Smooth muscle cell (in vitro differentiated cells): Measurements from ENCODE around the gene NXPE3. TPM values are rescaled to one million over a fixed set of nuclear protein-coding genes. Genes with fewer than 3 reads are reported as not detected.

Source experiments
- DNase-seq: peaks from one replicate; lab custom pipeline; 2025; ENCODE audit not compliant: unreplicated experiment; lab: John Stamatoyannopoulos, UW
- H2AFZ ChIP-seq: fragments of 200-600 bp; sonication (generic); 2 replicates; pipeline ENCODE4 v1.6.0; 2016; ENCODE audit warnings: antibody characterized with exemption, low read depth, mild to moderate bottlenecking
- H3F3A ChIP-seq: fragments of 200-600 bp; sonication (generic); 2 replicates; pipeline ENCODE4 v1.6.0; 2017; ENCODE audit warnings: antibody characterized with exemption, low read depth
- H3K27ac ChIP-seq: fragments of 200-600 bp; sonication (generic); 2 replicates; pipeline ENCODE4 v1.5.1; 2016; ENCODE audit warnings: low read depth, mild to moderate bottlenecking
- H3K27me3 ChIP-seq: fragments of 200-600 bp; sonication (generic); 2 replicates; pipeline ENCODE4 v1.6.1; 2016; ENCODE audit warnings: low read depth, mild to moderate bottlenecking
- H3K36me3 ChIP-seq: fragments of 200-600 bp; sonication (generic); 2 replicates; pipeline ENCODE4 v1.5.1; 2016; ENCODE audit warnings: low read depth
- H3K4me1 ChIP-seq: fragments of 200-600 bp; sonication (generic); 2 replicates; pipeline ENCODE4 v1.5.1; 2016; ENCODE audit warnings: low read depth
- H3K4me2 ChIP-seq: fragments of 200-600 bp; sonication (generic); 2 replicates; pipeline ENCODE4 v1.6.0; 2016; ENCODE audit warnings: mild to moderate bottlenecking
- H3K4me3 ChIP-seq: fragments of 200-600 bp; sonication (generic); 2 replicates; pipeline ENCODE4 v1.5.1; 2016; ENCODE audit warnings: mild to moderate bottlenecking
- H3K79me2 ChIP-seq: fragments of 200-600 bp; sonication (generic); 2 replicates; pipeline ENCODE4 v1.6.0; 2016; ENCODE audit warnings: low read depth, mild to moderate bottlenecking
- H3K9ac ChIP-seq: fragments of 200-600 bp; sonication (generic); 2 replicates; pipeline ENCODE4 v1.6.0; 2016; ENCODE audit warnings: low read depth
- H3K9me3 ChIP-seq: fragments of 200-600 bp; sonication (generic); replicated peaks from 2 replicates; pipeline ENCODE4 v1.5.1; 2016; ENCODE audit warnings: low read depth
- H4K20me1 ChIP-seq: fragments of 200-600 bp; sonication (generic); 2 replicates; pipeline ENCODE4 v1.6.0; 2016; ENCODE audit warnings: low read depth
- CTCF ChIP-seq: fragments of 200-600 bp; sonication (generic); IDR thresholded peaks from 2 replicates; pipeline ENCODE4 v1.5.1; 2017; ENCODE audit warnings: borderline replicate concordance, mild to moderate bottlenecking, antibody characterized with exemption; ENCODE audit not compliant: insufficient read depth, poor library complexity, severe bottlenecking
- WGBS: methylation state at CpG from one replicate; pipeline ENCODE4 v1.1.7; 2016; ENCODE audit warnings: low lambda C conversion rate; 5-methylcytosine and 5-hydroxymethylcytosine counted together
- polyA plus RNA-seq: library from polyadenylated mRNA; unstranded; fragments of >200 nt; fragmentation: Nextera tagmentation; extraction: Ambion mirVana; gene quantifications from 2 replicates; pipeline ENCODE4 v1.2.1, GENCODE V29; 2016
- total RNA-seq: library from RNA; depleted of rRNA; stranded (reverse); fragments of >200 nt; gene quantifications from 2 replicates; pipeline ENCODE4 v1.2.3, GENCODE V29; 2014

Gene NXPE3
- total and polyA plus RNA-seq, 2 experiments from 2014 or later, result 7.0 to 8.6 TPM

GRCh38 chr3:101836160-101836559 lies 57.1 kb downstream of the NXPE3 start:
- Histone ChIP-seq H3K9ac (no peak overlapping the region), H3K4me3 (no peak overlapping the region), H3K36me3 (no peaks in the 10 kb centered on the region), H3K27ac (no peak overlapping the region), H3K4me1 (no peaks in the 10 kb centered on the region), H3K9me3 (no peaks in the 10 kb centered on the region), H3K4me2 (no peak overlapping the region), H3F3A (no peaks in the 10 kb centered on the region), H2AFZ (no peak overlapping the region), H3K79me2 (peaks cover 11% of the 10 kb centered on the region), H3K27me3 (no peaks in the 10 kb centered on the region), H4K20me1 (no peaks in the 10 kb centered on the region)
- WGBS, result 93% methylated on average over 6 of the region's 6 CpGs
- TF ChIP-seq CTCF, result no peak
- no peak for DNase-seq

GRCh38 chr3:101836652-101837598 lies 57.9 kb downstream of the NXPE3 start:
- no peaks in the 10 kb centered on the region for H3K27me3 ChIP-seq
- no peak overlapping the region for H3K27ac ChIP-seq
- H3K4me3 ChIP-seq, result no peak overlapping the region
- H3K9ac ChIP-seq, result no peak overlapping the region
- H4K20me1 ChIP-seq, result no peaks in the 10 kb centered on the region
- WGBS, result 92% methylated on average over 3 of the region's 3 CpGs
- H3F3A ChIP-seq, result no peaks in the 10 kb centered on the region
- H3K9me3 ChIP-seq, result no peaks in the 10 kb centered on the region
- no peaks in the 10 kb centered on the region for H3K4me1 ChIP-seq
- H3K79me2 ChIP-seq, result peaks cover 4% of the 10 kb centered on the region
- TF ChIP-seq CTCF, result no peak
- DNase-seq, result no peak
- H2AFZ ChIP-seq, result no peak overlapping the region
- no peak overlapping the region for H3K4me2 ChIP-seq
- H3K36me3 ChIP-seq, result no peaks in the 10 kb centered on the region

- Histone ChIP-seq H3K4me3 (no peak overlapping the region), H4K20me1 (no peaks in the 10 kb centered on the region), H3K36me3 (no peaks in the 10 kb centered on the region), H3K4me2 (no peak overlapping the region), H2AFZ (no peak overlapping the region), H3K27ac (no peak overlapping the region), H3K4me1 (peaks cover 9% of the 10 kb centered on the region), H3K9ac (no peak overlapping the region), H3F3A (no peaks in the 10 kb centered on the region), H3K27me3 (no peaks in the 10 kb centered on the region), H3K9me3 (no peaks in the 10 kb centered on the region), H3K79me2 (no peaks in the 10 kb centered on the region)
- WGBS, result 100% methylated on average over 2 of the region's 2 CpGs
- TF ChIP-seq CTCF, result no peak
- no peak for DNase-seq
These were observed 59.7 kb downstream of the NXPE3 start for GRCh38 chr3:101838691-101839090.

- DNase-seq, result no peak
- Histone ChIP-seq H3K9ac (no peak overlapping the region), H2AFZ (no peak overlapping the region), H3K4me2 (no peak overlapping the region), H3K79me2 (no peaks in the 10 kb centered on the region), H4K20me1 (no peaks in the 10 kb centered on the region), H3K9me3 (no peaks in the 10 kb centered on the region), H3K27ac (no peak overlapping the region), H3K4me3 (no peak overlapping the region), H3K27me3 (no peaks in the 10 kb centered on the region), H3K36me3 (no peaks in the 10 kb centered on the region), H3F3A (no peaks in the 10 kb centered on the region), H3K4me1 (peaks cover 9% of the 10 kb centered on the region)
- TF ChIP-seq CTCF, result no peak
These were observed 61.1 kb downstream of the NXPE3 start for GRCh38 chr3:101840066-101840465.
